ENCODE measurements around the gene SCN3A.
A peak's percentile ranks its signal among the peaks of the same experiment; 100 is the strongest.

Gene SCN3A

DNA sequence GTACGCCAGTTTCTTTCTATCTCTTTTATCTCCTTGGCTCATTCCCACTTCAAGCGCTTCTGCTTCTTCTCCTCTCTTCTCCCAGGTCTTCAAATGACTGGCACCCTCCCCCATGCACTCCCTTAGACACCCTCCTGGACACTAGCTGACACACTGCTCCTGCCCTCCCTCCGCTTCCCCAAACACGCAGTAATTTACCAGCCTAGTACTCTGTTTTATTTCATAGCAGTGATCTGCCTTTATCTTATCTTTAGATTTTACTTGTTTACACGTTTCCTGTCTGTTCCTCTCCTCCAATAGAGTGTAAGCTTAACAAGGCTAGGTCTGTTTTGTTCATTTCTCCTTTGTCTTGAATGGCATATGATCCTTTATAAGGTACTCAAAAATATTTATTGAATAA, 93.9 kb downstream of the SCN3A start:
- DNase-seq: no peak

GRCh38 chr2:165105926-165106325, 97.9 kb downstream of the SCN3A start:
- no peak for DNase-seq

DNA sequence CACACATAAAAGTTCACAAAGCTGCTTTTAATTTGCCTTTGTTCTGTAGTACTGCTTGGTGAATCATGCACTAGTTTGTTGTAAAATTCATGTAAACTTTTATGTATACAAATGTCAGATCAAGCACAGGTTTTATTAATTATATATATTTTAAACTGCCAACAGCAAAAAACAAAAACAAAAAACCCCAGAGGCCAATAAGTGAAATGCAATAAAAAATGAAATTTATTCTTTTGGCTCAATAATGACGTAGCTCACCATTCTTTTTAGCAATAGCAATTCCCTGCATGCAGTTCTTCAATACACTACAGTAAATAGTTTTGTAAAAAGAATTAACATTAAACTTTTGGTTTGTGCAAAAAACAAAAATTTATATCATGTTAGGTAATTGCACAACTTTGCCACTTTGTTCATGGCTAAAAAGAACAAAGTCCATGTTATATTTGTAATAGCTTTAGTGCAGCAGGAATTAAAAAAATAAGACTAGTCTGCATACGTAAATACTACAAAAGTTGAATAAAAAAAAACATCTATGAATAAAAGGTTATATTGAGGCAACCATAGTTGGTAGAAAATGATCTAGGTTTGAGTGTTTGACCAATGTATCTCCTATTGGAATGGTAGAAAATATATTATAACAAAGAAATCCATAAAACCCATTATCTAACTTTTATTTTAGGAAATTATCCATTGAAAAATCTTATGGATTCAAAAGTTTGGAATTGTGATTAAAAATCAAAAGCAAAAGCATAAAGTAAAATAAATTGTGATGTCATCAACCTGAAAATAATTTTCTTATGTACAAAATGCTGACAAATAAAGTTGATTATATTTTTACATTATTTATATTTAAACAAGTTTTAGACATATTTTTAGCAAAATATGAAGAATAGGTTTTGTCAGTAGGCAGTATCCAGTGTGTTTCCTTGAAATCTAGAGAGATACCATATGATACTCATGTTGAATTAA, 115.6 kb downstream of the SCN3A start:
- DNase-seq: no peak

DNA sequence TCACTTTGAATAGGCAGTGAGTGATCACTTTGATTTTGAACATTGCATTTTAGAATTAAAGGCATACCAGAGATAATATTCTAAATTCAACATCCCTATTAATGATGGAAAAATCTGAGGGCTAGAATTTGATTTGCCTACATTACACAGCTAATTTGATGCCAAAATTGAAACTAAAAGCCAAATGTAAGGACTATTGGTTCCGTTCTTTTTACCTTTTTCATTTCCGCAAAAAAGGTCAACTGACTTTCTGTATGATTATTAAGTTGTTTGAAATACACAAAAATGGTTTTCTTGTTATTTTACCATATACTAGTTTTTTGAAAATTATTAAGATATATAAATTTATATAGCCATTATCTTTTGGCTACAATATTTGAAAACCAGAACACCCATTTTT, 117.5 kb downstream of the SCN3A start:
- no peak for DNase-seq

GRCh38 chr2:165083326-165083725, 120.5 kb downstream of the SCN3A start:
- no peak for DNase-seq

- DNase-seq: no peak
Observed at GRCh38 chr2:165082479-165082878, 121.4 kb downstream of the SCN3A start.

GRCh38 chr2:165081276-165081675, 122.6 kb downstream of the SCN3A start:
- DNase-seq: no peak

- no peak for DNase-seq
Observed at GRCh38 chr2:165079432-165079831, 124.4 kb downstream of the SCN3A start.

DNA sequence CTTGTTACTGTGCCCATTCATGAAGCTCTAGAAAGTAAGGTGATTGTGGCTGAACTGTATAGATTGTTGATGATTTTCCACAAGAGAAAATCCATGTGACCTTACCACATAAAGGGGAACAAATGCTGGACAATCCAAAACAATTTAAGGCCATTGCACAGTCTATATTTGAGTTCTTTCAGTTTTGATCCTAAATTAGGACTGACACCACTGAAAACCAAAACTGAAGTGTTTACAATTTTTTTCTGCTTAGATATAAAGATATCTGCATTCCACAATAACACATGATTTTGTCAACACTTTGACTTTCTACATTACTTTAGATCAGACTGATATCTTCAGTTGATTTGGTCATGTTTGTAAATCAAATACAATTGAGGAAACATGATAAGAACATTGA, 124.9 kb downstream of the SCN3A start:
- no peak for DNase-seq

- DNase-seq: no peak
Observed at GRCh38 chr2:165074884-165075283, 129.0 kb downstream of the SCN3A start.

GRCh38 chr2:165074323-165074722, 129.5 kb downstream of the SCN3A start:
- DNase-seq: no peak

DNA sequence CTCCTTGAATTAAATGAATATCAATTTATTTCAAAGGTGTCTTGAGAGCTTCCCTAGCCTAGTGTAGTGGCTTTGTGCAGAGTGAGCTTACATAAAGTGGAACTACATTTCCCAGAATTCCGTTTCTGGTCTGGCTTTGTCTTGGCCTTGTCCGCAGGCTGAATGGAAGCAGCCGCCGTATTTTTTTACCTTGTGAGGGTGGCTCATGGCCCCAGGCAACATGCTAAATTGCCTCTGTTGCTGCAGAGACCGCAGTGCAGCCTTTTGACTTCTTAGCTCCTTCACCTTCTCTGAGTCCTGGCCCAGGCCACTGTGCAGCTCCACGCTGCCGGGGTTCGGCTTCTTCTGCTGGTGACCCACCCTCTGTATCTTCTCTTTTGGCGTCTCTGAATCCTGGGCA, 133.8 kb downstream of the SCN3A start:
- no peak for DNase-seq

- no peak for DNase-seq
Observed at GRCh38 chr2:165069151-165069550, 134.7 kb downstream of the SCN3A start.

- DNase-seq: no peak
Observed at GRCh38 chr2:165068487-165068757, 135.4 kb downstream of the SCN3A start.

GRCh38 chr2:165067643-165068486, 136.0 kb downstream of the SCN3A start:
- DNase-seq: peak; percentile 82

DNA sequence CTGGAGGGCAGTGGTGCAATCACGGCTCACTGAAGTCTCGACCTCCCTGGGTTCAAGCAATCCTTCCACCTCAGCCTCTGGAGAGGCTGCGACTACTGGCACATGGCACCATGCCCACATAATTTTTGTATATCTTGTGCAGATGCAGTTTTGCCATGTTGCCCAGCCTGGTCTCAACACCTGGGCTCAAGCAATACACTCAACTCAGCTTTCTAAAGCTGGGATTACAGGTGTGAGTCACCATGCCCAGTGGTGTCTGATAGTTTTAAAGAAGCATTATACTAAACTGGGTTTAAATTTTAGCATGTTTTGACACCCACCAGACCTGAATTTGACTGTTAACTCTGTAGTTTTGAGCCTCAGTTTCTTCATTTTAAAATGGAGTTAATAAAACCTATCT, 139.1 kb downstream of the SCN3A start:
- DNase-seq: no peak

- no peak for DNase-seq
Observed at GRCh38 chr2:165060411-165060810, 143.4 kb downstream of the SCN3A start.

DNA sequence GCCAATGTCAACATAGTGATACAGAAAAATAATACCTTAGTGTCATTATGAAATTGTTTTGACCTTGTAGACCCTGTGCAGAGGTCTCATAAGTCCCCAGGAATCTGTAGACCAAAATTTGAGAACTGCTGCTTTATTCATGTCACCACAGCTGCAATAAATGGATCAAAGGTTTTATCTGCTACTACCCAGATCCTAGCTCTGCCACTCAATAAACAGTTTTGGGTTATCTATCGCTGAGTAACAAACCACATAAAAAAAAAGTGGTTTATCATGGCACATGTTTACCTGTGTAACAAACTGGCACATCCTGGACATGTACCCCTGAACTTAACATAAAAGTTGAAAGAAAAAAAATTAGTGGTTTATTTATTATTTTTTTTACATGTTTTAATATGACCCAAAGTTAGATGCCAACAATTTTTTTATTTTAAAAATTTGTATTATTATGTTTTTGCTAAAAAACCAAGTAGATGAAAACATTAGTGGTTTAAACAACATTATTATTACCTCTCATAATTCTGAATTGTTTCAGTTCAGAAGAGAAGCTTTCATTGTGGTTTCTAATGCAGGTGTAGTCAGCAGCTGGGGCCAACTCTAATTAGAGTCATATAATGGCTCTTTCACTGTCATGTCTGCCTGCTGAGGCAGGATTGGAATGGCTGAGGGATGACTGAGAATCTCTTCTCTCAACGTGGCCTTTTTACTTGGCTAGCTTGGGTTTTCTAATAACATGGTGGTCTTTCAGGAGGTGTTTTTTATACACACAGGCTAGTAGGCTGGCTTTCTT, 145.2 kb downstream of the SCN3A start:
- no peak for DNase-seq

DNA sequence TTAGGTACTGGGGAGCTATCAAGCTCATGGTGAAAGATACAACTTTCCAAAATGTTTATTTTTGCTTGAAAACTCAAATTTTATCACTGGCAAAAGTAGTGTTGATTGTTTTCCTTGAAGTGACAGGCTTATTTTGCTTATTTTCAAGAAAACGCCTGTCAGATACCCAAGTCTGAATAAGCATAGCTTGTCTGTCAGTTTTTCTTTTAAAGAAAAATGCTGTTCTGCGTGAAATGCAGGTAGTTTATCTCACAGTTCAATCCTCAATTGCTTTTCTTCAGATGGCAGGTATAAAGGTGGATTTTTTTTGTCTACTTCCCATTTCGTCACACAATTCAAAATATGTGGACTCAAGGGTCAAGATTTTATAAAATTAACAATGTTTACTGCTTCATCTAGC, 145.9 kb downstream of the SCN3A start:
- no peak for DNase-seq

GRCh38 chr2:165057308-165057707, 146.5 kb downstream of the SCN3A start:
- DNase-seq: no peak

GRCh38 chr2:165056564-165056963, 147.3 kb downstream of the SCN3A start:
- DNase-seq: no peak

DNA sequence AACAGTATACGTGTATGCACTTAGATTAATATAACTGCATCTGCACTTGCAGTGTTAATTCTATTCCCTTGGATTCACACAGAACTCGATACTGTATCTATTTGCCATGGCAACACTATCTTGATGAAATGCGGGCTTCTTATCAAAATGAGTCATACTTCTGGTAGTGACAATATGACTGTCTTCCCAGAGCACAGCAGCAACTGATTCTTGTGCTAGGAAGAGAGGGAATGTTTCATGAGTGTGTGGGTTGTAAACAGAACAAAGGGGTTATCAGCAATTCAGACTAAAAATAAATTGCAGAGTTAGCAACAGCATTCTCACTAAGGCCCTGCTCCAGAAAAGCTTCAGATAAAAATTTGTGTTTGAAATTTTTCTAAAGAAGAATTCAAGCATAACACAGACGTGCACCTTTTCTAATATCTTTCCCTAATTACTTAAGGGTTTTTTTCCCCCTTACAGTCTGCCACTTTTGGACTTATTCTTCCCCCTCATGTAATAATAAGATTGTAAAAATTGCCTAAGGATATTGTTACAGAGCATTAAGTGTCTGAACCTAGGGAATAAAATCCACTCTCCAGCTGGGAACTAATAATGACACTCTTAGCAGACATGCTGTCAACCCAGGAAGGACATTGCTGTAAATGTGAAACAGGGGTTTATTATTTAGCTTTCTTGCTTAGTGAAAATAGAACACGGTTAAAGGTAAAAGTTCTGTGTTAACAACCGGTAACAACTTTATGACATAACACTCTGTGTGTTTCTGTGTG, 148.6 kb downstream of the SCN3A start:
- peak; percentile 0 for DNase-seq

DNA sequence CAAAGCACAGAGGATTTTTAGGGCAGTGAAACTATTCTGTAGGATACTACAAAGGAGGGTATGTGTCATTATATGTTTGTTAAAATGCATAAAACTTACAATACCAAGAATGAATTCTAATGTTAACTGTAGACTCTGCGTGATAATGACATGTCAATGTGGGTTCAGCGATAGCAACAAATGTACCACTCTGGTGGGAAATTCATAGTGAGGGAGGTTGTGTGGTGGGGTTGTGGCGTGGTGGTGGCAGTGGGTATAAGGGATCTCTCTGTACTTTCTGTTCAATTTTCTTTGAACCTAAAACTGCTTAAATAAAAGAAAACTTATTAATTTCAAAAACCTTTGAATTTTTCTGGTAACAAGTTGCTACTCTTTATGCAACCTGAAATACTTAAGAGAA, 149.2 kb downstream of the SCN3A start:
- DNase-seq: no peak
